SJSA1 (cell line): ENCODE data around the gene TRAP1. TPM values are rescaled to one million over a fixed set of nuclear protein-coding genes. Genes with fewer than 3 reads are reported as not detected.
"Not testable (repeated sequence)": the region's sequence is repeated elsewhere in the genome, so short reads cannot be mapped to it uniquely, and the experiment has no call there.

Source experiments
- DNase-seq, 2 experiments: peaks; one replicate each; pipeline ENCODE4 v3.0.0-alpha.2; 2015 to 2020; ENCODE audit warnings: low spot score in 2 of 2, low read depth in 1 of 2
- H3K27ac ChIP-seq: fragments of 250-450 bp; sonication (Bioruptor Pico); 2 replicates; pipeline ENCODE4 v1.5.1; 2020; ENCODE audit warnings: mild to moderate bottlenecking, moderate library complexity
- H3K27me3 ChIP-seq: fragments of 250-450 bp; sonication (Bioruptor Pico); replicated peaks from 2 replicates; pipeline ENCODE4 v1.5.1; 2020; ENCODE audit warnings: mild to moderate bottlenecking, moderate library complexity
- H3K36me3 ChIP-seq: fragments of 250-450 bp; sonication (Bioruptor Pico); 2 replicates; pipeline ENCODE4 v1.5.1; 2020; ENCODE audit warnings: mild to moderate bottlenecking
- H3K4me1 ChIP-seq: fragments of 250-450 bp; sonication (Bioruptor Pico); replicated peaks from 2 replicates; pipeline ENCODE4 v1.6.1; 2021; ENCODE audit warnings: mild to moderate bottlenecking
- H3K4me3 ChIP-seq: fragments of 250-450 bp; sonication (Bioruptor Pico); 2 replicates; pipeline ENCODE4 v1.5.1; 2020; ENCODE audit warnings: mild to moderate bottlenecking
- H3K9me3 ChIP-seq: fragments of 250-450 bp; sonication (Bioruptor Pico); replicated peaks from 2 replicates; pipeline ENCODE4 v1.5.1; 2020; ENCODE audit warnings: mild to moderate bottlenecking
- total RNA-seq: library from RNA; depleted of rRNA; stranded (reverse); fragments of >200 nt; shearing (Covaris generic); gene quantifications from 2 replicates; pipeline ENCODE4 v1.2.3, GENCODE V29; 2014

The TRAP1 gene
- total RNA-seq, 1 experiment from 2014 or later, result 50.7 TPM

GRCh38 chr16:3716831-3717234, 491 bp downstream of the TRAP1 start:
- no peak for DNase-seq
- Histone ChIP-seq H3K4me3 (peak overlapping the region; percentile 96), H3K36me3 (peaks cover 15% of the 10 kb centered on the region; the same call in 1 of the 2 replicates), H3K27ac (peak overlapping the region; percentile 84), H3K4me1 (peaks cover 13% of the 10 kb centered on the region), H3K27me3 (no peaks in the 10 kb centered on the region), H3K9me3 (peaks cover 5% of the 10 kb centered on the region; the same call in 1 of the 2 replicates)

DNA sequence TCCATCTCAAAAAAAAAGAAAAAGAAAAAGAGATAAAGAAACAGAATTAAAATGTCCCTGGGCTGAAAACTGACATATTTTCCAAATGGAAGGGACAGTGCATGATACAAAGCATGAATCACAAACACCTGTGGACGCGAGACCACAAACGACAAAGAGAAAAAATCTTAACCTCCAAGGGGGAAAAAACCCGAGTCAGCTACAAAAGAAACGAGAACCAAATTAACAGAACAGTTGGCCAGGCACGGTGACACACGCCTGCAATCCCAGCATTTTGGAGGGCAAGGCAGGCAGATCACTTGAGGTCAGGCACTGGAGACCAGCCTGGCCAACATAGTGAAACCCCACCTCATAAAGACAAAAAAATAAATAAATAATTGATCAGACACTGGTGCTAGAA, 1.9 kb downstream of the TRAP1 start:
- Histone ChIP-seq H3K27me3 (no peaks in the 10 kb centered on the region), H3K9me3 (peaks cover 5% of the 10 kb centered on the region; the same call in 1 of the 2 replicates), H3K27ac (no peak overlapping the region), H3K4me1 (peaks cover 13% of the 10 kb centered on the region), H3K36me3 (peaks cover 15% of the 10 kb centered on the region; the same call in 1 of the 2 replicates), H3K4me3 (no peak overlapping the region)
- no peak for DNase-seq

GRCh38 chr16:3714378-3714777, 2.9 kb downstream of the TRAP1 start:
- not testable (repeated sequence) for H3K27ac ChIP-seq, H3K27me3 ChIP-seq, H3K4me3 ChIP-seq, H3K9me3 ChIP-seq, DNase-seq
- Histone ChIP-seq H3K36me3 (peaks cover 15% of the 10 kb centered on the region; the same call in 1 of the 2 replicates), H3K4me1 (peaks cover 13% of the 10 kb centered on the region)

DNA sequence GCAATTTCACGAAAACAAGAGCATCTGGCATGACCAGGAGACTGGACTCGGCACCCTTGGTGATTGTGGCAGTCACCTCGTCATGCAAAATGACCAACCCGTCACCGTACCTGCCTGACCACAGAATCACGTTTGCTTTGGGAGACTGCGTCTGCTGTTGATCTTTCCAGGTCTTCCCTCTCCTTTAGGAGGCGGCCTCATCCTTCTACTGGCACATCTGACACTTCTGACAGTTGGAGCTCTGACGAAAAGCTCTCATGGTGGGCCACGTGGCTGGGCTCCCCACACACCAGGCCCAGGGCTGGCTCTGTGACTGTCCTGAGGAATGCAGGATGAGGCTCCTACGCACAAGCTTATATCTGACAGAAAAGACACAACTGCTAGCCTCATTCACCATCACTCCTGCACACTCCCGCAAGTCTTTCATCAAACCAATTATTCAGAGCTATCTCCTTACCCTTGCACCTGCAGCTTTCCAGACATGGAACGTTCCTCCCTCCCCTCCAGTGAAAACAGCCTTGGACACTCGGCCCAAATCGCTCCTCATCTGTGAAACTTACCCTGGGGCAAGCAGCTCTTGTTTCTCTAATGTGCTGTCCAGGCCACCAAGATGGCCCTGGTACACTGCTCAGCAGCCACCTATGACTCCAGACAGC, 3.6 kb downstream of the TRAP1 start:
- no peak overlapping the region for H3K4me3 ChIP-seq
- H3K36me3 ChIP-seq, result peaks cover 15% of the 10 kb centered on the region; the same call in 1 of the 2 replicates
- DNase-seq, result no peak
- H3K27me3 ChIP-seq, result no peaks in the 10 kb centered on the region
- H3K4me1 ChIP-seq, result peaks cover 13% of the 10 kb centered on the region
- H3K9me3 ChIP-seq, result peaks cover 5% of the 10 kb centered on the region; the same call in 1 of the 2 replicates
- H3K27ac ChIP-seq, result no peak overlapping the region

GRCh38 chr16:3712861-3713372, 4.4 kb downstream of the TRAP1 start:
- no peak for DNase-seq
- H3K27ac ChIP-seq, result no peak overlapping the region
- H3K9me3 ChIP-seq, result peaks cover 5% of the 10 kb centered on the region; the same call in 1 of the 2 replicates
- H3K4me1 ChIP-seq, result peaks cover 9% of the 10 kb centered on the region
- H3K36me3 ChIP-seq, result peaks cover 15% of the 10 kb centered on the region; the same call in 1 of the 2 replicates
- no peaks in the 10 kb centered on the region for H3K27me3 ChIP-seq
- H3K4me3 ChIP-seq, result no peak overlapping the region

GRCh38 chr16:3706253-3707012, 10.9 kb downstream of the TRAP1 start:
- H3K4me3 ChIP-seq, result no peak overlapping the region
- DNase-seq, result no peak
- no peaks in the 10 kb centered on the region for H3K9me3 ChIP-seq
- no peaks in the 10 kb centered on the region for H3K36me3 ChIP-seq
- no peaks in the 10 kb centered on the region for H3K27me3 ChIP-seq
- no peak overlapping the region for H3K27ac ChIP-seq
- H3K4me1 ChIP-seq, result no peaks in the 10 kb centered on the region

GRCh38 chr16:3702082-3702481, 15.2 kb downstream of the TRAP1 start:
- Histone ChIP-seq H3K36me3 (no peaks in the 10 kb centered on the region), H3K27ac (no peak overlapping the region), H3K27me3 (no peaks in the 10 kb centered on the region), H3K4me1 (no peaks in the 10 kb centered on the region), H3K4me3 (no peak overlapping the region), H3K9me3 (no peaks in the 10 kb centered on the region)
- DNase-seq, result no peak

- Histone ChIP-seq H3K9me3 (no peaks in the 10 kb centered on the region), H3K36me3 (no peaks in the 10 kb centered on the region), H3K27ac (no peak overlapping the region), H3K27me3 (no peaks in the 10 kb centered on the region), H3K4me1 (no peaks in the 10 kb centered on the region), H3K4me3 (no peak overlapping the region)
- DNase-seq, result no peak
Measured at GRCh38 chr16:3701531-3701930, 15.8 kb downstream of the TRAP1 start.

GRCh38 chr16:3698941-3699340, 18.4 kb downstream of the TRAP1 start:
- Histone ChIP-seq H3K9me3 (no peaks in the 10 kb centered on the region), H3K4me3 (no peak overlapping the region), H3K4me1 (no peaks in the 10 kb centered on the region), H3K36me3 (no peaks in the 10 kb centered on the region), H3K27me3 (no peaks in the 10 kb centered on the region), H3K27ac (no peak overlapping the region)
- no peak for DNase-seq

GRCh38 chr16:3696425-3697218, 20.7 kb downstream of the TRAP1 start:
- Histone ChIP-seq H3K4me1 (no peaks in the 10 kb centered on the region), H3K9me3 (no peaks in the 10 kb centered on the region), H3K36me3 (no peaks in the 10 kb centered on the region), H3K4me3 (no peak overlapping the region), H3K27ac (no peak overlapping the region), H3K27me3 (no peaks in the 10 kb centered on the region)
- no peak for DNase-seq

- DNase-seq, result no peak
- no peaks in the 10 kb centered on the region for H3K36me3 ChIP-seq
- H3K27ac ChIP-seq, result no peak overlapping the region
- peaks cover 2% of the 10 kb centered on the region for H3K4me1 ChIP-seq
- H3K4me3 ChIP-seq, result no peak overlapping the region
- no peaks in the 10 kb centered on the region for H3K9me3 ChIP-seq
- H3K27me3 ChIP-seq, result no peaks in the 10 kb centered on the region
Measured at GRCh38 chr16:3695610-3696369, 21.5 kb downstream of the TRAP1 start.

DNA sequence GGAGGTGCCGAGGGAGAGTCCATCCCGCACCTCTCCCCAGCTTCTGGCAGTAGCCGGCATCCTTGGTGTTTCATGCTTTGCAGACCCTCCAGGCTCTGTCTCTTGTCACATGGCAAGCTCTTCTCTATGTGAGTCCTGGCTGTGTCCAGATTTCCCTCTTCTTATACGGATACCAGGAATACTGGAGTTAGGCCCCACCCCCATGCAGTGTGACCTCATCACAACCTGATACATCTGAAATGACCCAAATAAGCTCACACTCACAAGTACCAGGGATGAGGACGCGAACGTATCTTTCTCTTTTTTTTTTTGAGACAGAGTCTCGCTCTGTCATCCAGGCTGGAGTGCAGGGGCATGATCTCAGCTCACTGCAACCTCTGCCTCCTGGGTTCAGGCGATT, 23.3 kb downstream of the TRAP1 start:
- peaks cover 5% of the 10 kb centered on the region for H3K4me1 ChIP-seq
- peaks cover 3% of the 10 kb centered on the region; the same call in 1 of the 2 replicates for H3K36me3 ChIP-seq
- H3K4me3 ChIP-seq, result no peak overlapping the region
- H3K27ac ChIP-seq, result no peak overlapping the region
- H3K9me3 ChIP-seq, result no peaks in the 10 kb centered on the region
- DNase-seq, result no peak
- no peaks in the 10 kb centered on the region for H3K27me3 ChIP-seq

- peaks cover 21% of the 10 kb centered on the region for H3K36me3 ChIP-seq
- no peak overlapping the region for H3K27ac ChIP-seq
- no peak for DNase-seq
Measured at GRCh38 chr16:3691761-3692160, 25.6 kb downstream of the TRAP1 start.

More at GRCh38 chr16:3691761-3692160, 25.6 kb downstream of the TRAP1 start:
- Histone ChIP-seq H3K9me3 (no peaks in the 10 kb centered on the region), H3K4me3 (no peak overlapping the region), H3K4me1 (peaks cover 5% of the 10 kb centered on the region), H3K27me3 (no peaks in the 10 kb centered on the region)
